GM18867 (cell line): Measurements from ENCODE around the gene APOC3.
"Not testable (repeated sequence)": the region's sequence is repeated elsewhere in the genome, so short reads cannot be mapped to it uniquely, and the experiment has no call there.

Source experiments
- ATAC-seq: cut with Tn5 transposase; IDR thresholded peaks from one replicate; pipeline ENCODE4 v1.9.1; 2021; ENCODE audit warnings: mild to moderate bottlenecking, moderate library complexity; ENCODE audit not compliant: unreplicated experiment

The APOC3 gene

GRCh38 chr11:116801662-116802061 is 28.0 kb upstream of the APOC3 start:
- ATAC-seq, result not testable (repeated sequence)

DNA sequence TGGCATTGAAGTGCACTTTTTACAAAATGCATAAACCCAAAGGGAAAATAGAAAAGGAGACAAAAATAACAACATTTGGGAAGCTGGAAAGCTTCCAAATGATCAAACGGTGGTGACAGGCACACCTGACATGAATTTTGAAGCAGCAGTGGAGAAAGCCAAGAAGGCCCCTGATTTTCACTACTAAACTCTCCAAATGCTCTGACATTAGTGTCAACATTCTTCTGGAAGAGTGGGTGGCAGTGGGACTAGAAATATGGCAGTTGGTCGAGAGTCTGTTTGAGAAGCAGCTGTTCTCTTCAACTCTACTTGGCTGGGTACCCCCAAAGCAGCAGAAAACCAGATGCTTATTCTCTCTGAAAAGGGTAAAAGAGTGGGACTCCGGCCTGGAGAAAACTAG is 25.7 kb upstream of the APOC3 start:
- ATAC-seq, result no peak

- no peak for ATAC-seq
These were observed 22.0 kb upstream of the APOC3 start for GRCh38 chr11:116807601-116808261.

DNA sequence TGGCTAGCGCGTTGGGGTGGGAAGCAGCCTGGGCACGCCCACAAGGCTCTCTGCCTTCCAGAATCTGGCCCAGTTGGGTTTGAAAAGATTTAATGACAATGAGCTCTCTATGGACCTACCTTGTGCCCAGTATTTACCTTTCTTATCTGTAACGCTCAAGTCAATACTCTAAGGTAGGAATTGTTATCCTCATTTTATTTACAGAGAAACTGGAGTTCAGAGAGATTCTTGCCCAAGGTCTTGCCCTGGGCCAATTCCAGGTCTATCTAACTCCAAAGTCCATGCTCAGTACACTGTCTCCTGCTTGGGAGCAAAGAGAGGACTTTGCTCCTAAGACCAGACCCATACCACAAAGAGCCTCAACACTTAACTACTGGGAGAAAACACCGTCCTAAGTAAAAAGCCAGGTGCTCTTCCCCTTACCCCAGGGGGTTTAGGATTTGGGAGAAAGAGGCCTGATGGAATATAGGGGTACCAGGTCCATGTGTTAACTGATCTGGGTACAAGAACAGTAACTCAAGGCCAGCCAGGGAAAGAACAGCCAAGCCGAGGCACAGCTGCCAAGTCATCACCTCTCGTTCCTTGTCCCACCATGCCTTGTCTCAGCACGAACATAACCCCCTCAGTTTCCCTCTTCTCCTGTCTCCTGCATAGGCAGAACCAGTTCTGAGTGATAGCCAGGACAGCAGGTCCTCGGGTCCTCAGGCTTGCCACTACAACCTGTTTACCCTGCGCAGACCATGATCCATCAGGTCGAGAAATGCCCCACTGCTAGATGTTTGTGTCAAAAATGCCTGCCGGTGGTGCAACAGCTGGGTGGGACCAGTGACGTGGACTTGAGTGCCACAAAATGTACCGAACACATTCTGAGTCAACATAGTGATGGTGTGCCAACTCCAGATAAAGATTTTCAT is 21.2 kb upstream of the APOC3 start:
- no peak for ATAC-seq

- no peak for ATAC-seq
These were observed 18.5 kb upstream of the APOC3 start for GRCh38 chr11:116811194-116811593.

GRCh38 chr11:116812109-116812508 is 17.6 kb upstream of the APOC3 start:
- ATAC-seq, result no peak

DNA sequence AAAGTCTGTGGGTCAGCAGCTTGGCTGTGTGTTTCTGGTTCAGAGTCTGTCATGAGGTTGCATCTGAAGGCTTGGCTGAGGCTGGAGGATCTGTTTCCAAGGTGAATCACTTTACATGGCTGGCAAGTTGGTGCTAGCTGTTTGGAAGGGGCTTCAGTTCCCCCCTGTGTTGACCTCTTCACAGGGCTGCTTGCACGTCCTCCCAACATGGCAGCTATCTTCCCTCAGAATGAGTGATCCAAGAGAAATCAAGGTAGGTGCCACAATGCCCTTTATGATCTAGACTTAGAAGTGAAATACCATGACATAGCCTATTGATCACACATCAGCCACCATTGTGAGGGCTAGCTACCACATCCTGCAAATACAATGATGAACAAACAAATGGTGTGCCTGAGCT is 16.5 kb upstream of the APOC3 start:
- ATAC-seq, result no peak

DNA sequence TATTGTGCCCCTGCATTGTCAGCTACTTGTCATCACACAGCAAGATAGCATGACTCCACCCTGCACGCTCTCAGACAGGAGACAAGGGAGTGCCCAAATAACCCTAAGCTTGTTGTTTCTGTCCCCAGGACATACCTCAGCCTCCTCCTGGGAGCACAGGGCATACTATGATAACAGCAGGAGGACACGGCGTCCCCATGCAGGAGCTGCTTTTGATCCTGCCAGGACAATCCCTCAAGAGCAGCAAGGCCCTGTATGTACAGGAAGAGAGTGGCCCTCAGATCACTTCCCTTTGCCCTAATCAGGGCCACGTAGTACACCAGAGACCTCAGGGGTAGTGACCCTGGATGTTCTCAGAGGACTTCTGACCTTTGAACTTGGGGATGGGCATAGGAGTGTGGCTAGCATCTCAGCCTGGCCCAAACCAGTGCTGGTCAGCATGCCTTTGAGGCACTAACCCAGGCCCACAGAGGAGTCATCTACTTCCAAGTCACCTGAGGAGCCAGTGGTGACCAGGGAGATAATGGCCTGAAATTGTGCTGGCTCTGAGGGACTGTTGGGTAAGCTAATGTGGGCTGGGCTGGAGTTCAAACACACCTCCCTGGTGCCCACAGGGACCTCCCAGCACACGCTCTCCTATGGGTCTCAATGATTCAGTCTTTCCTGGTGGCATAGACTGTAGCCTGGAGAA is 15.8 kb upstream of the APOC3 start:
- ATAC-seq, result no peak

- ATAC-seq, result no peak
These were observed 15.2 kb upstream of the APOC3 start for GRCh38 chr11:116814502-116814901.

GRCh38 chr11:116819049-116819448 is 10.7 kb upstream of the APOC3 start:
- ATAC-seq, result no peak

GRCh38 chr11:116821050-116821918 is 8.4 kb upstream of the APOC3 start:
- no peak for ATAC-seq

- no peak for ATAC-seq
These were observed 7.1 kb upstream of the APOC3 start for GRCh38 chr11:116822575-116822974.

- ATAC-seq, result no peak
These were observed 6.5 kb upstream of the APOC3 start, which contains the start of gene APOA4 for GRCh38 chr11:116823031-116823843. TSS of gene APOA4 (minus strand) at chr11:116823304. CDS start at chr11:116823191, 113 bp downstream.

DNA sequence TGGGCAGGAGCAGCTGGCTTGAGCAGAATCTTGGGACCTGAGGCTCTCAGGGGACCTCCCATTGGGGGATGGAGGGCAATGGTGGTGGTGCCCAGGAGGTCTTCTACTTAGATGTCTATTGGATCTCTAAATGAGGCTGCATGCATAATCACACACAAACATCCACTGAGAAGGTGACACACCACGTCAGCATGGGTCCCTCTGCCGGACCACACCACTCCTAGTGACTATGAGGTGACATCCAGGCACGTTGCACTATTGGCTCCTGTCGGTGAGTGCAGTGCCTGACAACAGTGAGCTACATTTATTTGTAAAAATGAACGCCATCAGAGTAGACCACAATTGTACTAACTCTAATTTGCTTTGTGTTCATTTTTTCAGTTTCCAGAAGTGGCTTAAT is 4.3 kb upstream of the APOC3 start:
- no peak for ATAC-seq

- ATAC-seq, result no peak
These were observed 3.6 kb upstream of the APOC3 start for GRCh38 chr11:116825854-116826750.

DNA sequence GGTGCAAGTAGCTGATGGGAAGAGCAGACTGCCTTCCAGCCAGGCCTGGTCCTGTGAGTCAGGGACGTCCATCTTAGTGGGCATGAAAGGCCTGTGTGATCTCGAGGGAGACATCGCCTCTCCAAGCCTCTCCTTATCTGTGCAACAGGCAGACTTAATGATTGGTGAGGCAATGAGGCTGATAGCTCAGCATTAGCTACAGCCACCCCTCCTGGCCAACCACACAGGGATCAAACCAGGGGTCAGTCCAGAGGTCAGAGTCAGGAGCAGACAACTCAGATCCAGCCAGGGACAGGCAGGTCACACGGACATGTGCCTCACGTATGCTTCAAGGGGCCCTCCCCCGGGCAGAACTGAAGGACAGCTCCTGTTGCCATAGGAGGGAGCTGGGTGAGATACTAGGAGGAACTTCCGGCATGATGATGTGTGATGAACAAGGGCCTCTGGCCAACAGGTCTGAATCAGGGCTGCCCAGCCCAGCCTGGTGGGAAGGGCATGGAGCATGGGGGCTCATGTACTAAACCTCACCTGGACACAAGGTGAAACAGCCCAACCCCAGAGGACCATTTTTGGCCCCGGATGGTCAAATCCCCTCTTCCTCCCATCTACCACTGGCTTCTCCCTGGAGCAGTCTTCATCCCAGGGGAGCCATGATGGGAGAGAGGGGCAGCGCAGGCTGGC is 2.8 kb upstream of the APOC3 start:
- no peak for ATAC-seq

DNA sequence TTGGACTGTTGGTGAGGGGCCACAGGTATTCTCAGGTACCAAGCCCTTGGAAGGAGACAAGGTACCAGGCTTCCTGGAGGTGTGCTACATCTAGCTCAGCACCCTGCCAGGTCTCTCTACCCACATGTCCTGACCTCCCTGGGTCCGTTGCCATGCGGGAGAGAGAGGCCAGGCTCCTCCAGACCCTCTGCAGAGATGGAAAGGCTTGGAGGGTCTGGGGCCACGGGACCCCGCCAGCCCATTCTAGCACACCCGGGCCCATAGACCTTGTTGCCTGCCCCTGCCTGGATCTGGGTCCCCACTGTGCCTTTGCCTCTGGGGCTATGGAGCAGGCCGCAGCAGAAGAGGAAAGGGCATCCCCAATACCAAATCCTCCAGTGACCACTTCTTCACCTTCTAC is 2.2 kb upstream of the APOC3 start:
- ATAC-seq, result no peak
